Fibroblast of lung (primary cell): ENCODE measurements around the gene LINS1. TPM values are rescaled to one million over a fixed set of nuclear protein-coding genes. Genes with fewer than 3 reads are reported as not detected.

ENCODE experiments used
- DNase-seq, 2 donors: peaks; one replicate each; pipeline versions ENCODE4 v3.0.0 to v3.0.0-alpha.2; 2010; ENCODE audit warnings: low read depth in 2 of 2
- H2AFZ ChIP-seq: 2 replicates; pipeline ENCODE4 v1.5.1; 2012; ENCODE audit warnings: low read length, control low read depth, inconsistent platforms
- H3K27ac ChIP-seq: 2 replicates; pipeline ENCODE4 v1.5.1; 2011; ENCODE audit warnings: low read length, control low read depth; ENCODE audit not compliant: insufficient read depth
- H3K27me3 ChIP-seq: 2 replicates; pipeline ENCODE4 v1.5.1; 2011; ENCODE audit warnings: mild to moderate bottlenecking, low read length; ENCODE audit not compliant: control insufficient read depth, insufficient read depth
- H3K36me3 ChIP-seq: 2 replicates; pipeline ENCODE4 v1.5.1; 2011; ENCODE audit warnings: low read length; ENCODE audit not compliant: control insufficient read depth, insufficient read depth
- H3K4me1 ChIP-seq: 2 replicates; pipeline ENCODE4 v1.5.1; 2011; ENCODE audit warnings: low read length; ENCODE audit not compliant: control insufficient read depth, insufficient read depth; ENCODE audit errors: extremely low read depth
- H3K4me2 ChIP-seq: 2 replicates; pipeline ENCODE4 v1.5.1; 2011; ENCODE audit warnings: low read length, control low read depth; ENCODE audit not compliant: insufficient read depth; ENCODE audit errors: extremely low read depth
- H3K4me3 ChIP-seq, 4 experiments: fragments of 200-600 bp in 1 of 4; sonication (generic) in 1 of 4; replicated peaks in 1 of 4; 2 replicates each; pipeline ENCODE4 v1.5.1; 2011 to 2016; ENCODE audit warnings: low read length in 4 of 4, low read depth in 3 of 4, mild to moderate bottlenecking in 3 of 4, control low read depth in 2 of 4, inconsistent platforms in 1 of 4, mixed read lengths in 1 of 4; ENCODE audit not compliant: insufficient read depth in 1 of 4; ENCODE audit errors: control extremely low read depth in 1 of 4
- H3K79me2 ChIP-seq: 2 replicates; pipeline ENCODE4 v1.5.1; 2012; ENCODE audit warnings: mild to moderate bottlenecking, low read length, inconsistent platforms; ENCODE audit not compliant: control insufficient read depth, insufficient read depth
- H3K9ac ChIP-seq: 2 replicates; pipeline ENCODE4 v1.5.1; 2011; ENCODE audit warnings: mild to moderate bottlenecking, low read length, control low read depth; ENCODE audit not compliant: insufficient read depth
- H3K9me3 ChIP-seq: 2 replicates; pipeline ENCODE4 v1.5.1; 2012; ENCODE audit warnings: low read depth, low read length; ENCODE audit not compliant: control insufficient read depth, insufficient read depth
- H4K20me1 ChIP-seq: 2 replicates; pipeline ENCODE4 v1.5.1; 2011; ENCODE audit warnings: low read length; ENCODE audit not compliant: control insufficient read depth, insufficient read depth; ENCODE audit errors: extremely low read depth
- EZH2 ChIP-seq: IDR thresholded peaks from 2 replicates; pipeline ENCODE4 v1.5.1; 2012; ENCODE audit warnings: low read length, control low read depth, mild to moderate bottlenecking; ENCODE audit errors: missing control alignments
- polyA plus RNA-seq, 2 donors: library from polyadenylated mRNA; depleted of rRNA in 1 of 2; stranded (reverse) in 1 of 2; unstranded in 1 of 2; fragments of >200 nt; gene quantifications; 2 replicates each; pipeline ENCODE4 v1.2.1, GENCODE V29; 2011 to 2012; ENCODE audit warnings: missing spikeins in 1 of 2
- total RNA-seq: library from RNA; depleted of rRNA; stranded (reverse); fragments of >200 nt; gene quantifications from 2 replicates; pipeline ENCODE4 v1.2.1, GENCODE V29; 2014
- TF ChIP-seq, protein P1 (sequence below), 2 donors: IDR thresholded peaks in 1 of 2; conservative IDR thresholded peaks in 1 of 2; 1 replicate in 1 of 2; 2 replicates in 1 of 2; pipeline ENCODE4 v1.5.1; 2011 to 2012; ENCODE audit warnings: low read length in 2 of 2, control low read depth in 1 of 2, inconsistent platforms in 1 of 2, low read depth in 1 of 2, mild to moderate bottlenecking in 1 of 2

Gene LINS1
- total and polyA plus RNA-seq, 2 donors (not counting 1 experiment from before 2014, with no cell fraction given) = 7.3 to 9.4 TPM

- DNase-seq = no peak
- H3K4me1 ChIP-seq = no peaks in the 10 kb centered on the region
- no peaks in the 10 kb centered on the region for H3K27me3 ChIP-seq
- no peak overlapping the region for H2AFZ ChIP-seq
- H3K9me3 ChIP-seq = no peaks in the 10 kb centered on the region
- H3K4me2 ChIP-seq = no peak overlapping the region
- H4K20me1 ChIP-seq = peaks cover 2% of the 10 kb centered on the region
- H3K79me2 ChIP-seq = no peaks in the 10 kb centered on the region
- TF ChIP-seq EZH2 = no peak
- TF ChIP-seq, protein P1, sequence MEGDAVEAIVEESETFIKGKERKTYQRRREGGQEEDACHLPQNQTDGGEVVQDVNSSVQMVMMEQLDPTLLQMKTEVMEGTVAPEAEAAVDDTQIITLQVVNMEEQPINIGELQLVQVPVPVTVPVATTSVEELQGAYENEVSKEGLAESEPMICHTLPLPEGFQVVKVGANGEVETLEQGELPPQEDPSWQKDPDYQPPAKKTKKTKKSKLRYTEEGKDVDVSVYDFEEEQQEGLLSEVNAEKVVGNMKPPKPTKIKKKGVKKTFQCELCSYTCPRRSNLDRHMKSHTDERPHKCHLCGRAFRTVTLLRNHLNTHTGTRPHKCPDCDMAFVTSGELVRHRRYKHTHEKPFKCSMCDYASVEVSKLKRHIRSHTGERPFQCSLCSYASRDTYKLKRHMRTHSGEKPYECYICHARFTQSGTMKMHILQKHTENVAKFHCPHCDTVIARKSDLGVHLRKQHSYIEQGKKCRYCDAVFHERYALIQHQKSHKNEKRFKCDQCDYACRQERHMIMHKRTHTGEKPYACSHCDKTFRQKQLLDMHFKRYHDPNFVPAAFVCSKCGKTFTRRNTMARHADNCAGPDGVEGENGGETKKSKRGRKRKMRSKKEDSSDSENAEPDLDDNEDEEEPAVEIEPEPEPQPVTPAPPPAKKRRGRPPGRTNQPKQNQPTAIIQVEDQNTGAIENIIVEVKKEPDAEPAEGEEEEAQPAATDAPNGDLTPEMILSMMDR (conservative IDR thresholded peaks at IDR 0.05 in 1 of 2, IDR thresholded peaks at IDR 0.05 in 1 of 2; ENCODE audit: low read depth in 1 of 2, low read length in 2 of 2) = no peak
- H3K36me3 ChIP-seq = peaks cover 4% of the 10 kb centered on the region
- no peak overlapping the region for H3K4me3 ChIP-seq
- H3K9ac ChIP-seq = no peak overlapping the region
- no peak overlapping the region for H3K27ac ChIP-seq
Observed at GRCh38 chr15:100635406-100636071, 33.6 kb upstream of the LINS1 start.

DNA sequence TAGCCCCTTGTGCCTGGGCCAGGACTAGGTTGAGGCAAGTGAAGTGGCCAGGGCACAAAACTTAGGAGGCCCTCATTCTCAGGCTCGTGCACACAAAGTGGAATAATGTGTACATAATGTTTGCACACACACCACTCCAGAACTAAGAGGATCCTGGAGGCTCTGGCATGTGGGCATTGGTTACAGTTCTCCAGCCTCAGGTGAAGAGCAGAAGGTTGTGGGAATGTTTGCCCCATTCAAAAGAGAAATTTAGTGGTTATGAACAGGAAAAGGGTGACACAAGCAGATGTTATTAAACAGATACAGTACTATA lies 31.7 kb upstream of the LINS1 start:
- no peaks in the 10 kb centered on the region for H3K4me1 ChIP-seq
- no peak overlapping the region for H3K27ac ChIP-seq
- H3K36me3 ChIP-seq = peaks cover 4% of the 10 kb centered on the region
- no peak overlapping the region for H3K4me3 ChIP-seq
- H3K9ac ChIP-seq = no peak overlapping the region
- DNase-seq = no peak
- no peaks in the 10 kb centered on the region for H3K27me3 ChIP-seq
- H3K79me2 ChIP-seq = no peaks in the 10 kb centered on the region
- H4K20me1 ChIP-seq = peaks cover 2% of the 10 kb centered on the region
- H3K9me3 ChIP-seq = no peaks in the 10 kb centered on the region
- no peak overlapping the region for H3K4me2 ChIP-seq
- no peak overlapping the region for H2AFZ ChIP-seq
- TF ChIP-seq, protein P1 (conservative IDR thresholded peaks at IDR 0.05 in 1 of 2, IDR thresholded peaks at IDR 0.05 in 1 of 2; ENCODE audit: low read depth in 1 of 2, low read length in 2 of 2) = no peak
- TF ChIP-seq EZH2 = no peak

DNA sequence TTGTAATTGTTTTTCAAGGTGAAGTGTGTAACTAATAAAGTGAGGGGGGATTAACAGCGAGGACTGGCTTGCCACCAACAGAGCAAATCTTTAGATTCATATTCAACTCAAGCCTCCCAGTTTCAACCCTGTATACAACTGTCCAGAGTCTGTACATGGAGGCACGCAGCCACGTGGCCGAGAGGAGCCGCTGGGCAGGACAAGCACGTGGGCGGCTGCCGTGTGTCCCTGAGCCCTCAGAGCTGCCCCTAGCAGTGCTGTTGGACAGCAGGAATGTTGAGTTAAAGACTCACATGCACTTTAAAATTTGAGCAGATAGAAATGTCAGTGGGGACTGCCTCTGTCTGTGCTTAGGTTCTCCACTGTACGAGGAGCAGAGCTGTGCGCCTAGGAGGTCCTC lies 29.8 kb upstream of the LINS1 start:
- H3K79me2 ChIP-seq = no peaks in the 10 kb centered on the region
- peaks cover 4% of the 10 kb centered on the region for H3K36me3 ChIP-seq
- H4K20me1 ChIP-seq = peaks cover 2% of the 10 kb centered on the region

More for the DNA sequence above, 29.8 kb upstream of the LINS1 start:
- no peak for TF ChIP-seq EZH2
- TF ChIP-seq, protein P1 (conservative IDR thresholded peaks at IDR 0.05 in 1 of 2, IDR thresholded peaks at IDR 0.05 in 1 of 2; ENCODE audit: low read depth in 1 of 2, low read length in 2 of 2) = no peak
- Histone ChIP-seq H3K4me2 (no peak overlapping the region), H3K9me3 (no peaks in the 10 kb centered on the region), H3K4me3 (no peak overlapping the region), H3K9ac (no peak overlapping the region), H2AFZ (no peak overlapping the region), H3K27me3 (no peaks in the 10 kb centered on the region), H3K27ac (no peak overlapping the region), H3K4me1 (no peaks in the 10 kb centered on the region)
- no peak for DNase-seq
